ENCODE measurements around the gene MEIS1.

The MEIS1 gene

DNA sequence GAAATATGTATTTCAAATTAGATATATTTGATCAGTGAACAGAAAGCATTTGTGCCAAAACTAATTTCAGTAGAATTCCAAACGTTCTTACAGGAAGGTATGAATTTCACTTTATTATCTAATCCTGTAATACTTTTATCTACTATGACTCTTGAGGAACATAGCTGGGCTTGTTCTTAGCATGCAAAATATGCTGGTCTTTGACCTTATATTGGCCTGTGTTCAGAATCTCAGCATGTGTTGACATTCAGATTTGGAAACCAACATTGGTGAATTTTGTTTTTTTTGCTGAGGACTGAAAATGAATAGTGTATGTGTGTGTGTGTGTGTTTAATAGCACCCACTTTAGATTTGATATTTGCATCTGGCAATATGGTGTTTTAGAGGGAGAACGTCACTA is 112.2 kb downstream of the MEIS1 start:
- DNase-seq: no peak

DNA sequence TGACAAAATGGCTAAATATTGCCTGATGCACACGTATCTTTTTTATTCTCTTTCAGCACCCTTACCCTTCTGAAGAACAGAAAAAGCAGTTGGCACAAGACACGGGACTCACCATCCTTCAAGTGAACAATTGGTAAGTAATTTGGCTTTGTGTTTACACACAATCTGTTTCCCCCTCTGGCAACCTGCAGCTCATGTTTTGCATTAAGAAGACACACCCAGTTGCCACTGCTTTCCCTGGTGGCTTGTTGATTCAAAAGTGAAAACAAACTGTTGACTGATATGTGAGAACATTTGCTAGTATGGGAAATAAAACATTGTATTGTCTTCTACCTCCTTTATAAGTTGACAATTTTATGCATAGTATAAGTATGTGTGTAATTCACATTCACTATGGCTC is 113.0 kb downstream of the MEIS1 start:
- no peak overlapping the region for H3K27ac ChIP-seq
- H3K27me3 ChIP-seq (ENCODE audit: insufficient read depth, low read depth, severe bottlenecking): no peaks in the 10 kb centered on the region
- TF ChIP-seq, protein P1, sequence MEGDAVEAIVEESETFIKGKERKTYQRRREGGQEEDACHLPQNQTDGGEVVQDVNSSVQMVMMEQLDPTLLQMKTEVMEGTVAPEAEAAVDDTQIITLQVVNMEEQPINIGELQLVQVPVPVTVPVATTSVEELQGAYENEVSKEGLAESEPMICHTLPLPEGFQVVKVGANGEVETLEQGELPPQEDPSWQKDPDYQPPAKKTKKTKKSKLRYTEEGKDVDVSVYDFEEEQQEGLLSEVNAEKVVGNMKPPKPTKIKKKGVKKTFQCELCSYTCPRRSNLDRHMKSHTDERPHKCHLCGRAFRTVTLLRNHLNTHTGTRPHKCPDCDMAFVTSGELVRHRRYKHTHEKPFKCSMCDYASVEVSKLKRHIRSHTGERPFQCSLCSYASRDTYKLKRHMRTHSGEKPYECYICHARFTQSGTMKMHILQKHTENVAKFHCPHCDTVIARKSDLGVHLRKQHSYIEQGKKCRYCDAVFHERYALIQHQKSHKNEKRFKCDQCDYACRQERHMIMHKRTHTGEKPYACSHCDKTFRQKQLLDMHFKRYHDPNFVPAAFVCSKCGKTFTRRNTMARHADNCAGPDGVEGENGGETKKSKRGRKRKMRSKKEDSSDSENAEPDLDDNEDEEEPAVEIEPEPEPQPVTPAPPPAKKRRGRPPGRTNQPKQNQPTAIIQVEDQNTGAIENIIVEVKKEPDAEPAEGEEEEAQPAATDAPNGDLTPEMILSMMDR (IDR thresholded peaks at IDR 0.05; ENCODE audit: low read depth, low read length): no peak
- no peak overlapping the region for H3K4me3 ChIP-seq (ENCODE audit: low read depth, low read length)
- no peaks in the 10 kb centered on the region for H3K9me3 ChIP-seq (ENCODE audit: severe bottlenecking)
- no peak for DNase-seq
- H3K36me3 ChIP-seq: no peaks in the 10 kb centered on the region; the same call in 1 of the 2 replicates

More for the DNA sequence above, 112.2 kb downstream of the MEIS1 start:
- no peak overlapping the region for H3K27ac ChIP-seq
- H3K27me3 ChIP-seq (ENCODE audit: insufficient read depth, low read depth, severe bottlenecking): no peaks in the 10 kb centered on the region
- TF ChIP-seq, protein P1 (IDR thresholded peaks at IDR 0.05; ENCODE audit: low read depth, low read length): no peak
- H3K36me3 ChIP-seq: no peaks in the 10 kb centered on the region; the same call in 1 of the 2 replicates
- H3K4me3 ChIP-seq (ENCODE audit: low read depth, low read length): no peak overlapping the region
- H3K9me3 ChIP-seq (ENCODE audit: severe bottlenecking): no peaks in the 10 kb centered on the region

DNA sequence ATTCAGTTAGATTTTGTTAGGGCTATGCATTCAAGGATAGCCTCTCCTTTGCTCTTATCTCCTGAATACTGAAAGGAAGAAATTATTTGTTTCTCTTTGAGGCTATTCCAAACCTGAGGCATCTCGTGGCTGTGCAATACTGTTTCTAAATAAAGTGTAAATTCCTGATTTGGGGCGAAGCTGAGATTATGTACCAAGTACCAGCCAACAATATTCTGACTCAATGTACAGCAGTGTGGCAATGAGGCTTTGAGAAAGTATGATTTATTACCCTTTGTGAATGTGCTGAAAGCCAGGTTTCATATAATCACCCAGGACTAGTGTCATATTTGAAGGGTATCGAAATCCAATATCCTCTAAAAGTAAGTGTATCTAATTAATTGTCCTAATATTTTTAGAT is 113.5 kb downstream of the MEIS1 start:
- no peak for DNase-seq
- TF ChIP-seq, protein P1 (IDR thresholded peaks at IDR 0.05; ENCODE audit: low read depth, low read length): no peak

DNA sequence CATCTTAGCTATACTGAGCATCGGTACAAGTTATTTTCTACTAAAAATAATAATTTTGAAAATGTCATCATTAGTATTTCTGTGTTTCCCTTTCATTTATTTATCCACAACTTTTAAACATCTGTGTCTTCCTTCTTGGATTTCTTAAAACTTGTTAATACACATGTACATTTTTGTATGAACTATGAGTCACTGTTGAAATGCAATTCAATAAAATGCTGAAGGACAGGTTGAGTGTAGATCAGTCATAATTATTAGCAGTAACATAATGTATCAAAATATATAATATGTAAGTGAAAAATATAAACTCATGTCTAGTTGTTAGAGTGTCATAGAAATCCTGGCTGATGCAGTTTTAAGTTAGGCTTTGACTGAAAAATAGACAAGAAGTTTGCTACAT is 115.9 kb downstream of the MEIS1 start:
- Histone ChIP-seq H3K27ac (no peak overlapping the region), H3K27me3 (ENCODE audit: insufficient read depth, low read depth, severe bottlenecking) (no peaks in the 10 kb centered on the region), H3K4me3 (ENCODE audit: low read depth, low read length) (no peak overlapping the region), H3K36me3 (no peaks in the 10 kb centered on the region; the same call in 1 of the 2 replicates), H3K9me3 (ENCODE audit: severe bottlenecking) (no peaks in the 10 kb centered on the region)
- DNase-seq: no peak
- TF ChIP-seq, protein P1 (IDR thresholded peaks at IDR 0.05; ENCODE audit: low read depth, low read length): no peak

More for the DNA sequence above, 113.5 kb downstream of the MEIS1 start:
- no peaks in the 10 kb centered on the region for H3K27me3 ChIP-seq (ENCODE audit: insufficient read depth, low read depth, severe bottlenecking)
- H3K36me3 ChIP-seq: no peaks in the 10 kb centered on the region; the same call in 1 of the 2 replicates
- no peak overlapping the region for H3K4me3 ChIP-seq (ENCODE audit: low read depth, low read length)
- H3K9me3 ChIP-seq (ENCODE audit: severe bottlenecking): no peaks in the 10 kb centered on the region
- no peak overlapping the region for H3K27ac ChIP-seq

DNA sequence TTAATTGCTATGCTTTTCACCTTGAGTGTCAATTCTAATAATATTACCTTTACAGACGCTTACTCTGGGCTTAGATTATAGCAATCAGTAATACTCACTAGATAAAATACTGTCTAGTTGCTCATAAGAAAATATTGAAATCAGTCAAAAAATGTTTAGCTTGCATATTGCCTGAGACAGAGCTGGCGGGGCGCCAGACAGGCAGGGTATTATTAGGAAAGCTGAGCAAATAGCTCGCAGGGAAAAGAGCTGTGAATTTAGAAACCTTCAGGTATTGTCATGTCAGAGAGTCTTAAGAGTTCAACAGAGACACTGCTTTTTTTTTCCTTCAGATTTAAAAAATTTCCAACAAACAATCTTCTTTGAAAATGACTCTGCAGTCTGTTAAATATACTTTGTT is 118.4 kb downstream of the MEIS1 start:
- Histone ChIP-seq H3K36me3 (no peaks in the 10 kb centered on the region; the same call in 1 of the 2 replicates), H3K27ac (no peak overlapping the region), H3K27me3 (ENCODE audit: insufficient read depth, low read depth, severe bottlenecking) (no peaks in the 10 kb centered on the region), H3K4me3 (ENCODE audit: low read depth, low read length) (no peak overlapping the region), H3K9me3 (ENCODE audit: severe bottlenecking) (no peaks in the 10 kb centered on the region)
- TF ChIP-seq, protein P1 (IDR thresholded peaks at IDR 0.05; ENCODE audit: low read depth, low read length): no peak
- no peak for DNase-seq

DNA sequence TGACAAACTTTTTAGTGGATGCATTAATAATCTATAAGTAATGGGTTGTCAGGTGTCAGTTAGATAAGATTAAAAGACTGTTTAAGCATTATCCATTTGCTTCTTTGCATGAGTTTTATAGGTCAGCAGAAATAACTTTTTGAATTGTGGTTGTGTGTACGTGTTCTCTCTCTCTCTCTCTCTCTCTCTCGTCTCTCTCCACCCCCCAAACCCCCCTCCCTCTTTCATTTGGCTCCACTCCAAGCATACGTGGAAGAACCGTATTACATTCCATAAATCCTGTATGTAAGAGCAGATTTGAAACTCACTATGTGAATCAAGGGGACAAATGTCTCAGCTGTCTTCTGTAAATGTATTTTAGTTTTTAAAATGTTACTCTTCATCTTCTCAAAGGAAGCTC is 120.2 kb downstream of the MEIS1 start:
- Histone ChIP-seq H3K9me3 (ENCODE audit: severe bottlenecking) (no peaks in the 10 kb centered on the region), H3K27ac (no peak overlapping the region), H3K4me3 (ENCODE audit: low read depth, low read length) (no peak overlapping the region), H3K36me3 (no peaks in the 10 kb centered on the region; the same call in 1 of the 2 replicates), H3K27me3 (ENCODE audit: insufficient read depth, low read depth, severe bottlenecking) (no peaks in the 10 kb centered on the region)
- TF ChIP-seq, protein P1 (IDR thresholded peaks at IDR 0.05; ENCODE audit: low read depth, low read length): no peak
- DNase-seq: no peak
